ENCODE results near the gene RBM46. TPM values are rescaled to one million over a fixed set of nuclear protein-coding genes. Genes with fewer than 3 reads are reported as not detected.

The RBM46 gene
- total RNA-seq, 2 experiments from 2014 or later, result not detected

- DNase-seq, result no peak
- Mint-ChIP-seq H3K27me3 (no peaks in the 10 kb centered on the region), H3K4me3 (no peak overlapping the region), H3K27ac (no peak overlapping the region), H3K9me3 (peaks cover 12% of the 10 kb centered on the region), H3K4me1 (ENCODE audit: low read depth) (no peaks in the 10 kb centered on the region), H3K36me3 (ENCODE audit: low read depth) (no peaks in the 10 kb centered on the region)
- ChIA-PET CTCF (no interaction called here), POLR2A (no interaction called here)
- intact Hi-C loops (cut with micrococcal nuclease), result no loop called here
- no peak for TF ChIP-seq CTCF (IDR thresholded peaks at IDR 0.05)
- no peak for ATAC-seq
Measured at GRCh38 chr4:154836513-154836912, 55.4 kb downstream of the RBM46 start.

GRCh38 chr4:154838155-154838554 is 57.1 kb downstream of the RBM46 start:
- peaks cover 7% of the 10 kb centered on the region for H3K9me3 Mint-ChIP-seq
- CTCF ChIA-PET, result no interaction called here
- ATAC-seq, result no peak

GRCh38 chr4:154838694-154839093 is 57.6 kb downstream of the RBM46 start:
- Mint-ChIP-seq H3K27me3 (no peaks in the 10 kb centered on the region), H3K4me1 (ENCODE audit: low read depth) (no peaks in the 10 kb centered on the region), H3K9me3 (peaks cover 2% of the 10 kb centered on the region), H3K27ac (no peak overlapping the region), H3K36me3 (ENCODE audit: low read depth) (no peaks in the 10 kb centered on the region), H3K4me3 (no peak overlapping the region)
- POLR2A ChIA-PET, result no interaction called here
- intact Hi-C loops (cut with micrococcal nuclease), result no loop called here
- CTCF ChIA-PET, result no interaction called here
- no peak for DNase-seq
- no peak for ATAC-seq
- TF ChIP-seq CTCF (IDR thresholded peaks at IDR 0.05), result no peak

More at GRCh38 chr4:154838155-154838554, 57.1 kb downstream of the RBM46 start:
- TF ChIP-seq CTCF (IDR thresholded peaks at IDR 0.05), result no peak
- H3K4me3 Mint-ChIP-seq, result no peak overlapping the region
- H3K36me3 Mint-ChIP-seq (ENCODE audit: low read depth), result no peaks in the 10 kb centered on the region
- DNase-seq, result no peak
- no peak overlapping the region for H3K27ac Mint-ChIP-seq
- H3K27me3 Mint-ChIP-seq, result no peaks in the 10 kb centered on the region
- intact Hi-C loops (cut with micrococcal nuclease), result no loop called here
- H3K4me1 Mint-ChIP-seq (ENCODE audit: low read depth), result no peaks in the 10 kb centered on the region
- POLR2A ChIA-PET, result no interaction called here

GRCh38 chr4:154854362-154854761 is 73.3 kb downstream of the RBM46 start:
- ChIA-PET CTCF (interaction anchor here (1.2 kb wide), 1 partner anchor 45 kb away, joined by 3 read pairs; no protein-coding TSS in a partner anchor), POLR2A (no interaction called here)
- Mint-ChIP-seq H3K27me3 (peaks cover 3% of the 10 kb centered on the region), H3K9me3 (no peaks in the 10 kb centered on the region), H3K36me3 (ENCODE audit: low read depth) (no peaks in the 10 kb centered on the region), H3K4me3 (no peak overlapping the region), H3K4me1 (ENCODE audit: low read depth) (no peaks in the 10 kb centered on the region), H3K27ac (no peak overlapping the region)
- ATAC-seq, result no peak
- DNase-seq, result no peak
- no peak for TF ChIP-seq CTCF (IDR thresholded peaks at IDR 0.05)
- intact Hi-C loops (cut with micrococcal nuclease), result no loop called here

GRCh38 chr4:154858166-154858565 is 77.1 kb downstream of the RBM46 start:
- POLR2A ChIA-PET, result no interaction called here
- no peak for ATAC-seq
- Mint-ChIP-seq H3K4me1 (ENCODE audit: low read depth) (no peaks in the 10 kb centered on the region), H3K4me3 (no peak overlapping the region), H3K36me3 (ENCODE audit: low read depth) (no peaks in the 10 kb centered on the region), H3K9me3 (peaks cover 4% of the 10 kb centered on the region), H3K27ac (no peak overlapping the region), H3K27me3 (no peaks in the 10 kb centered on the region)
- intact Hi-C loops (cut with micrococcal nuclease), result no loop called here
- CTCF ChIA-PET, result interaction anchor here (1.7 kb wide), 1 partner anchor 12 kb away, joined by 3 read pairs; no protein-coding TSS in a partner anchor
- DNase-seq, result no peak
- no peak for TF ChIP-seq CTCF (IDR thresholded peaks at IDR 0.05)

Data from activated CD8-positive, alpha-beta T cell treated with anti-CD3 and anti-CD28 coated beads for 36 hours (primary cell).